HG02943 (cell line): Measurements from ENCODE around the gene PPP1R36.
"Not testable (repeated sequence)": the region's sequence is repeated elsewhere in the genome, so short reads cannot be mapped to it uniquely, and the experiment has no call there.

Experiments
- ATAC-seq: cut with Tn5 transposase; IDR thresholded peaks from one replicate; pipeline ENCODE4 v1.9.1; 2021; ENCODE audit warnings: mild to moderate bottlenecking, low read depth, moderate library complexity; ENCODE audit not compliant: unreplicated experiment

The PPP1R36 gene

DNA sequence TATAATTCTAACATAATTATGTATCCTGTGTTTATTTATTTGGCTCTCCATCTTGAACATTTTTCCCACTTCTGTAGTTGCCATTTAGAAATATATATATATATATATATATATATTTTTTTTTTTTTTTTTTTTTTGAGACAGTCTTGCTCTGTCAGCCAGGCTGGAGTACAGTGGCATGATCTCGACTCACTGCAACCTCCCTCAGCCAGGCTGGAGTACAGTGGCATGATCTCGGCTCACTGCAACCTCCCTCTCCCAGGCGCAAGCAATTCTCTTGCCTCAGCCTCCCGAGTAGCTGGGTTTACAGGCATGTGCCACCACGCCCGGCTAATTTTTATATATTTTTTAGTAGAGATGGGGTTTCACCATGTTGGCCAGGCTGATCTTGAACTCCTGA lies 32.1 kb upstream of the PPP1R36 start:
- not testable (repeated sequence) for ATAC-seq

DNA sequence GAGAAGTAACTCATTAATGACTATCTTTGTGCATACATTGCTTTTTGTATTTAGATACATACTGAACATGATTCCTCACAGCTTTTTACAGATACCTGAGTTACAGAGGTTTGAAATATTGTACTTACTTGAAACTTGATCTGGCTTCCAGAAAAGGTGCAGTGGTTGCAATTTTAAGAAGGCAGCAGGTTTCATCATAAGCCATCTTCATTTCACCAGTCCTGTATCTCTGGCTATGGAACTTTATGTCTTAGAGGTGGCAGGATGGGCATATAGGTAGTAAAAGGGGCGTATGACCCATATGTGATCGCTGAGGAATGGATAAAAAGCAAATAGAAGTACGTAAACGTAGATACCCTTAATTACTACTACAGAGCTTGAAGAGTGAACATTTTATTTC lies 31.5 kb upstream of the PPP1R36 start:
- no peak for ATAC-seq

DNA sequence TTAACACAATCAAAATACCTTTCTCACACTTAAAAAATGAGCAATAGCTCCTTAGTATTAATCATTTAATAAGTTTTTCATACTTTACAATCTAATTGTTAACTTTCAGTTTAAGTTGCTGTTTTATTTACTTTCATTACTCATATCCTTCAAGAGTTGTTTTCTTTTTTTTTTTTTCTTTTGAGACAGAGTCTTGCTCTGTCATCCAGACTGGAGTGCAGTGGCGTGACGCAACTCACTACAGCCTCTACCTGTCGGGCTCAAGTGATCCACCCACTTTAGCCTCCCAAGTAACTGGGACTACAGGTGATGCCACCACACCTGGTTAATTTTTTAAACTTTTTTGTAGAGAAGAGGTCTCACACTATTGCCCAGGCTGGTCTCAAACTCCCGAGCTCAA lies 29.1 kb upstream of the PPP1R36 start:
- no peak for ATAC-seq

DNA sequence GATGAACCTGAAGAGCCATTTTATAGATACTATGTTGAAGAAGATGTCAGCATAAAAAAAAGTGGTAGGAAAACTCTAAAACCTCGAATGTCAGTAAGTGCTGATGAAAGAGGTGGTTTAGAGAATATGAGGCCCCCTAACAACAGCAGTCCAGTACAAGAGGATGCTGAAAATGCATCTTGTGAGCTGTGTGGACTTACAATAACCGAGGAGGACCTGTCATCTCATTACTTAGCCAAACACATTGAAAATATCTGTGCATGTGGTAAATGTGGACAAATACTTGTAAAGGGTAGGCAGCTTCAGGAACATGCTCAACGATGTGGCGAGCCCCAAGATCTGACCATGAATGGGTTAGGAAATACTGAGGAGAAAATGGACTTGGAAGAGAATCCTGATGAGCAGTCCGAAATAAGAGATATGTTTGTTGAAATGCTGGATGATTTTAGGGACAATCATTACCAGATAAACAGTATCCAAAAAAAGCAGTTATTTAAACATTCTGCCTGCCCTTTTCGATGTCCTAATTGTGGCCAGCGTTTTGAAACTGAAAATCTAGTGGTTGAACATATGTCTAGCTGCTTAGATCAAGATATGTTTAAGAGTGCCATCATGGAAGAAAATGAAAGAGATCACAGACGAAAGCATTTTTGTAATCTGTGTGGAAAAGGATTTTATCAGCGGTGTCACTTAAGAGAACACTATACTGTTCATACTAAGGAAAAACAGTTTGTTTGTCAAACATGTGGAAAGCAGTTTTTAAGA lies 27.0 kb upstream of the PPP1R36 start:
- no peak for ATAC-seq

DNA sequence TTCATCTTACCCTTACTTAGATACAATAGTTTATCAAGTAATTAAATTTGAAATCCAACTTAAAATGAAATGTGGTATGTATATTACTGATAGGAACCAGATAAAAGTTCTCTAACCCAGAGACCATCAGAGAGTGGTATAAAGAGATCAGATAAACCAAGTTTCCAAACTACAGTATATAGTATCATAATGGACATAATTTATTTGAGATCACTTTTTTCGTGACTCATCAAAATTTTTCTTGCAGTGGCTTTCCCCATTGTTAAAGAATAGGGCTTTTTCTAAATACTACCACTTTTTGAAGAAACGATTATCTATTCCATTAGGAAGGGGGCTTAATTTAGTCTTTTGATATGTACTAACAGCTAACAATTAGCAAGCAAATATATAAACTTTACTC lies 24.4 kb upstream of the PPP1R36 start:
- ATAC-seq: no peak

DNA sequence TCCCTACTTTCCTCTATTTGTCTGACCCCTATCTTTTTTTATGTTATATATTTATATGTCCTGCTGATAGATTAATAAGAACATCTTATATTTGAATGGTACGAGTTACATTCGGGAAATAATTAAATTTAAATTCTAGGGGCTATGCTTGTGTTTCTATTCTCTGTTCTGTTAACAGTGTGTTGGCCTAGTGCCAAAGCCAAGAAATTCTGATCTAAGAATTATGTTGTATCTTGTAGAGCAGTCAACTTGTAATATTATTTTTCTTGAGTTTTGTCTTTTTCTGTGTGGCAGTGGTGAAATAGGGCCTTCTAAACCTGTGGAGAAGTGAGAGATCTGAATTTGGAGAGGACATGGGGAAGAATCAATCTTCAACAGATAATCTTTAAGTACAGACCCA lies 18.2 kb upstream of the PPP1R36 start:
- no peak for ATAC-seq

DNA sequence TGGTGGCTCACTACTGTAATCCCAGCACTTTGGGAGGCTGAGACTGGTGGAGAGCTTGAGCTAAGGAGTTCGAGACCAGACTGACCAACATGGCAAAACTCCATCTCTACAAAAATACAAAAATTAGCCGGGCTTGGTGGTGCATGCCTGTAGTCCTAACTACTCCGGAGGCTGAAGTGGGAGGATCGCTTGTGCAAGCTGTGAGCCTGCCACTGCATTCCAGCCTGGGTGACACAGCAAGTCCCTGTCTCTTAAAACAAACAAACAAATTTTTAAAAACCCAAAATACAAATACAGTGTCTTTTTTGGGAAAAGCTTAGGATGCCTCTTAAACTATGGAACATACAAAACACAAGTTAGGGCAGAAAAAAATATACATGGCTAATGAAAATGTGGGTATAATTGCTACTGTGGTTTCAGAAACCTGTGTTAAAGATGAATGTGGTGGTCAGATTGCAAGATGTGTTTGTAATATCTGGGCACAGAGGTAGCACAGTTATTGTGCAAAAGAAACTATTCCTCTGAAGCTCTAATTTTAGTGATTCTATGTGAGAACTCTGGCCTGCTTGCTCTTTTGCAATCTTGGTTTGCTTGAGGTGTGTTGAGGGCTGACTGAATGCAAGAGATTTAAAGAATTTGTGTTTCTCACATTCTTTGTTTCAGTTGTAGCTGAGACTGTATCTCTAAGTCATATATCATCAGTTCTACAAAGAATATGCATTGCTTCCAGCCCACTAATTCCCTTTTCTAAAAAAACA lies 13.1 kb upstream of the PPP1R36 start:
- no peak for ATAC-seq

DNA sequence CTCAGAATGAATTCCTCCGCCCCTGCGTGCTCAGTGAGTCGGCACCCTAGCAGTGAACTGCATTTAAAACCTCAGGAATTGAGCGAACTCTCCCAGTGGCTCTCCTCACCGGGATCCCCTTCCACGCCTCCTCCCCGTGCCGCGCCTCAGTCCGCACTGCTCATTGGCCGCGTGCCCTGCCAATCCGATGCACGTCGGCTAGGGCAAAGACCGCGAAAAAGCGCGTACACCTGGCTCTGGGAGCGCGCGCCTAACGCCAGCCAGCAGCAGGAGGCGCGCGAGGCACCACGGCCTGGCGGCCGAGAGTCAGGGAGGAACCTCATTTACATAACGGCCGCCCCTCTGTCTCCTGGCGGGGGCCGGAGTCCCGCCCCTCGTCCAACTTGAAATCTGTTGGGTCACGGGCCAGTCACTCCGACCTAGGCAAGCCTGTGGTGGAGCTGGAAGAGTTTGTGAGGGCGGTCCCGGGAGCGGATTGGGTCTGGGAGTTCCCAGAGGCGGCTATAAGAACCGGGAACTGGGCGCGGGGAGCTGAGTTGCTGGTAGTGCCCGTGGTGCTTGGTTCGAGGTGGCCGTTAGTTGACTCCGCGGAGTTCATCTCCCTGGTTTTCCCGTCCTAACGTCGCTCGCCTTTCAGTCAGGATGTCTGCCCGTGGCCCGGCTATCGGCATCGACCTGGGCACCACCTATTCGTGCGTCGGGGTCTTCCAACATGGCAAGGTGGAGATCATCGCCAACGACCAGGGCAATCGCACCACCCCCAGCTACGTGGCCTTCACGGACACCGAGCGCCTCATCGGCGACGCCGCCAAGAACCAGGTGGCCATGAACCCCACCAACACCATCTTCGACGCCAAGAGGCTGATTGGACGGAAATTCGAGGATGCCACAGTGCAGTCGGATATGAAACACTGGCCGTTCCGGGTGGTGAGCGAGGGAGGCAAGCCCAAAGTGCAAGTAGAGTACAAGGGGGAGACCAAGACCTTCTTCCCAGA lies 9.3 kb upstream of the PPP1R36 start, which contains the start of gene HSPA2:
HSPA2 (plus strand) TSS at position 534 of the 995 bp plus-strand sequence; CDS start at position 643, 109 bp downstream.
- ATAC-seq: peak; percentile 91

DNA sequence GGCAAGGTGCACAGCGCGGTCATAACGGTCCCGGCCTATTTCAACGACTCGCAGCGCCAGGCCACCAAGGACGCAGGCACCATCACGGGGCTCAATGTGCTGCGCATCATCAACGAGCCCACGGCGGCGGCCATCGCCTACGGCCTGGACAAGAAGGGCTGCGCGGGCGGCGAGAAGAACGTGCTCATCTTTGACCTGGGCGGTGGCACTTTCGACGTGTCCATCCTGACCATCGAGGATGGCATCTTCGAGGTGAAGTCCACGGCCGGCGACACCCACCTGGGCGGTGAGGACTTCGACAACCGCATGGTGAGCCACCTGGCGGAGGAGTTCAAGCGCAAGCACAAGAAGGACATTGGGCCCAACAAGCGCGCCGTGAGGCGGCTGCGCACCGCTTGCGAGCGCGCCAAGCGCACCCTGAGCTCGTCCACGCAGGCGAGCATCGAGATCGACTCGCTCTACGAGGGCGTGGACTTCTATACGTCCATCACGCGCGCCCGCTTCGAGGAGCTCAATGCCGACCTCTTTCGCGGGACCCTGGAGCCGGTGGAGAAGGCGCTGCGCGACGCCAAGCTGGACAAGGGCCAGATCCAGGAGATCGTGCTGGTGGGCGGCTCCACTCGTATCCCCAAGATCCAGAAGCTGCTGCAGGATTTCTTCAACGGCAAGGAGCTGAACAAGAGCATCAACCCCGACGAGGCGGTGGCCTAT lies 8.3 kb upstream of the PPP1R36 start:
- no peak for ATAC-seq

DNA sequence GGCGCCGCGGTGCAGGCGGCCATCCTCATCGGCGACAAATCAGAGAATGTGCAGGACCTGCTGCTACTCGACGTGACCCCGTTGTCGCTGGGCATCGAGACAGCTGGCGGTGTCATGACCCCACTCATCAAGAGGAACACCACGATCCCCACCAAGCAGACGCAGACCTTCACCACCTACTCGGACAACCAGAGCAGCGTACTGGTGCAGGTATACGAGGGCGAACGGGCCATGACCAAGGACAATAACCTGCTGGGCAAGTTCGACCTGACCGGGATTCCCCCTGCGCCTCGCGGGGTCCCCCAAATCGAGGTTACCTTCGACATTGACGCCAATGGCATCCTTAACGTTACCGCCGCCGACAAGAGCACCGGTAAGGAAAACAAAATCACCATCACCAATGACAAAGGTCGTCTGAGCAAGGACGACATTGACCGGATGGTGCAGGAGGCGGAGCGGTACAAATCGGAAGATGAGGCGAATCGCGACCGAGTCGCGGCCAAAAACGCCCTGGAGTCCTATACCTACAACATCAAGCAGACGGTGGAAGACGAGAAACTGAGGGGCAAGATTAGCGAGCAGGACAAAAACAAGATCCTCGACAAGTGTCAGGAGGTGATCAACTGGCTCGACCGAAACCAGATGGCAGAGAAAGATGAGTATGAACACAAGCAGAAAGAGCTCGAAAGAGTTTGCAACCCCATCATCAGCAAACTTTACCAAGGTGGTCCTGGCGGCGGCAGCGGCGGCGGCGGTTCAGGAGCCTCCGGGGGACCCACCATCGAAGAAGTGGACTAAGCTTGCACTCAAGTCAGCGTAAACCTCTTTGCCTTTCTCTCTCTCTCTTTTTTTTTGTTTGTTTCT lies 7.6 kb upstream of the PPP1R36 start:
- ATAC-seq: no peak

DNA sequence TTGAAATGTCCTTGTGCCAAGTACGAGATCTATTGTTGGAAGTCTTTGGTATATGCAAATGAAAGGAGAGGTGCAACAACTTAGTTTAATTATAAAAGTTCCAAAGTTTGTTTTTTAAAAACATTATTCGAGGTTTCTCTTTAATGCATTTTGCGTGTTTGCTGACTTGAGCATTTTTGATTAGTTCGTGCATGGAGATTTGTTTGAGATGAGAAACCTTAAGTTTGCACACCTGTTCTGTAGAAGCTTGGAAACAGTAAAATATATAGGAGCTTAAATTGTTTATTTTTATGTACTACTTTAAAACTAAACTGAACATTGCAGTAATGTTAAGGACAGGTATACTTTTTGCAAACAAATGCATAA lies 6.9 kb upstream of the PPP1R36 start:
- ATAC-seq: no peak

DNA sequence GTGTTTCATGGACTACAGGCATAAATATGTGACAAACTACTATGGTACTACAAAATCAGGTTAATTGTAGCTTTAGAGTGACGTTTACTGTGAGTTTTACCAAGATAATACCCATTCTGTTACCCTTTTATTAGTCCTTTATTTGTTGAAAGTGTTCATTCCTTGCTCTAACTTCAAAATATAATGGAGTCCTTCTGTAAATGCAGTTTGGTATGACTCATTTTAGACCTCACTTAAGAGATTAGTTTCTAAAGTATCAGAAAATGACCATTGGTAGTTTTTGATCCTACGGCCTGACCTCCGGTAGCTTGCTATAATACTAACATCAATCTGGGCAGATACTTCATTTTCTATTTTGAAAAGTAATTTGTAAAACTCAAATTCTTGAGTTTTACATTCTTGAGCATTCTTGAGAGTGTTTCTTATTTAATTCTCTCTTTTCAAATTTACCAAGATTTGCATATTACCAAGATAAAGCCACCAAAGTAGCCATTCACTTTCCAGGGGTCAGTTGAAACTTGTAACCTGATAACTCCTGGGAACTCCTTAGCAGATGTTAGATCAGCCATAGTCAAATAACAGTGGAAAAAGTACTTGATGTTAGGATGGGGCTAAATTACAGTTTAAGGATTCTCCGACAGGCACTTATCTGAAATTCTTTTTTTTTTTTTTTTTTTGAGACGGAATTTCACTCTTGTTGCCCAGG lies 5.0 kb upstream of the PPP1R36 start:
- ATAC-seq: no peak

DNA sequence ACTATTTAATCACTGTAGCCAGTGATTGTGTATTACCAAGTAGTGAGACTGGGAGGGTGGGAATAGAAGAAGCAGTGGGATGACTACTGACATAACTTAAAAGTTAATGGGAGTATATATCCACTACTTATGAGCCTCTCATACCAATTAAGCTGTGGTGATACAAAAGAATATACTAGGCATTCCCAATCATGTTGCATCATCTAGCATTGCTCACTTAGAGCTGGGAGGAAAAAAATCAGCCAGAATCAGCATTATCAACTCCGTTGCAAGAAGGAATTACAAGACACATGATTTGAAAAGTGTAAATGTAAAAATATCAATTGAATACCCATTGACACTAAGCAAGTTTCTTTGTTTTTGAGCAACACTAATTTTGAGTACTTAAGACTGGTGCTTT lies 745 bp upstream of the PPP1R36 start:
- no peak for ATAC-seq

DNA sequence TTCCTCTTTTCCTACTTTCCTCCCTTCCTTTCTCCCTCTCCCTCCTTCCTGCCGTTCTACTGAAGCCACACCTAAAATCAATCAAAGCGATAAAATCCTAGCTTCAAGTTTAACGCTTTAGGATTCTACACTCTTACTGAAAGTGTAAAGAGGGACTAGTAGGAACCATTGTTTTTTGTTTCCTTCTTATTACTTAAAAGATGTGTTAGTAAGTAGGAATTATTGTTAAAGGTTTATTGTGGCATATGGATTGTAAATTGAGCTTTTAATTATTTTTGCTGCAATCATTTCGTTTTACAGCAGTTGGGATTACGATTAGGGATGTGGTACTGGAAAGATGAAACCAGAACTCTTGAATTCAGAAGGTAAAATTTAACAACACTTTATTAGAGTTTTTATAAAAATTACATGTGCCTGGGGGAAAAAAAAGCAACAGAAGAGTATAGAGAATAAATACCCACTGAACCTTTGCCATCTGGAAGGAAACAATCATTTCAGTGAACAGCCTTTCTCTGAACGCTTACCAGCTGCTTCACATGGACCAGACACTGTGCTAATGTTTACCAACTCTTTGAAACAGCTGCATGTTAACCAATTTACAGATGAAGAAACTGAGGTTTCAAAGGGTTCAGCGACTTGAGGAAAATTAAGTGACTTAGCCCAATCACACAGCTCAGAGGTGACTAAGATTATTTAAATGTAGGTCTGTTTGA lies 1.0 kb downstream of the PPP1R36 start:
- ATAC-seq: no peak

DNA sequence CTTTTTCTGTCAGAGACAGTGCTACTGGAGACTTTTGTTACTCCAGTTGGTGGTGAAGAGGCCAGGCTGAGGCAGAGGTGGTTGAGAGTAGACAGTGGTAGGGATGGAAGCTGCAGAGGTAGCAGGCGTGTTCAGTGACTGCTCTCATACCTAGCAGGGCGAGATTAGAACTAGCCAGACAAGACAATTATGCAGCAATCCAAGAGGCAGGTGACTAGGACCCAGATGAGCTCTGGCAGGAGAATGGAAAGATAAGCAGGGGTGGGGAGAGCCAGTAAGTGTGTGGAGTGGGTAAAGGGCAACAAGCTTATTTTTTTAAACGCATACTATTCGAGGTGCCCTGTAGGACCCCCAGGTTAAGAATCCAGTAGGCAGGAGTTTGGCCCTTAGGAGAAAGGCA lies 4.8 kb downstream of the PPP1R36 start:
- no peak for ATAC-seq

DNA sequence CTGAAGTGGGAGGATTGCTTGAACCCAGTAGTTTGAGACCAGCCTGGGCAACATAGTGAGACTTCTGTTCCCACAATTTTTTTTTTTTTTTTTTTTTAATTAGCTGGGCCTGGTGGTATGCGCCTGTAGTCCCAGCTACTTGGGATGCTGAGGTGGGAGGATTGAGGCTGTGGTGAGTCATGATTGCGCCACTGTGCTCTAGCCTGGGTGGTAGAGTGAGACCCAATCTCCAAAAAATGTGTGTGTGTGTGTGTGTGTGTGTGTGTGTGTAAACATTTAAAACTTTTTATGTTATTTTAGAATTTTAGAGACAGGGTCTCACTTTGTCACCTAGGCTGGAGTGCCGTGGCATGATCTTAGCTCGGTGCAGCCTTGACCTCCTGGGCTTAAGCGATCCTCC lies 6.8 kb downstream of the PPP1R36 start:
- ATAC-seq: no peak

DNA sequence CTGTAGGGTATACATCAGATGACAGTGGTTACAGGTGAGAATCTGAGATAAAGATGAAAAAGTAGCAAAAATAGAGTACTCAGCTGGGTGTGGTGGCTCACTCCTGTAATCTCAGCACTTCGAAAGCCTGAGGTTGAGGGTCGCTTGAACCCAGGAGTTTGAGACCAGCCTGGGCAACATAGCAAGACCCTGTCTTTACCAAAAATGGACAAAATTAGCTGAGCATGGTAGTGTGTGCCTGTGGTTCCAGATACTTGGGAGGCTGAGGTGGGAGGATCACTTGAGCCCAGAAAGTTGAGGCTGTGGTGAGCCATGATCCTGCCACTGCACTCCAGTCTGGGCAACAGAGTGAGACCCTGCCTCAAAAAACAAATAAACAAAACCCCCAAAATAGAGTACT lies 8.5 kb downstream of the PPP1R36 start:
- not testable (repeated sequence) for ATAC-seq

DNA sequence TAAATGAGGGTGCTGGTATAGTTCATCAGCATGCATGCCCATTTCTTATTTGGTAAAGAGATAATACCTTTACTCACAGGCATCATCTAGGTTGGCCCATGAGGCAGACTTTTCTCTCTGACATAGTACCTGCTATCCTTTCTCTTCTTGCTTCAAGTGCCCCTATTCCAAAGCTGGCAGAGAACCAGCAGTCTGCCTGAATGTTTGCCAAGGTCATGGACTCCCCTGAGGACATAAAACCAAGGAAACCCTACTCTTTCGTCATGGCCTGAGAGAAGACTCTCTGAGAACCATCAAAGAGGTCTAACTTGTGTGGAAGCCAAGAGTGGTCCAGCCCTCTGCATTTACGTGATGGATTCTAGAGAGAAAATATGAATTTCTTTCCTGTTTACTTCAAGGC lies 11.9 kb downstream of the PPP1R36 start:
- no peak for ATAC-seq
